22Rv1 (cell line): ENCODE measurements around the gene GNAI3.

Experiments used
- ZFX ChIP-seq: fragments of 450-650 bp; IDR thresholded peaks from 2 replicates; pipeline ENCODE4 v1.6.1; 2017; ENCODE audit warnings: antibody characterized with exemption, borderline replicate concordance
- TF ChIP-seq, protein P1 (sequence below): fragments of 450-650 bp; IDR thresholded peaks from 2 replicates; pipeline ENCODE4 v1.5.1; 2017; ENCODE audit warnings: mild to moderate bottlenecking

GRCh38 chr1:109659145-109659544, 110.7 kb downstream of the GNAI3 start:
- TF ChIP-seq, protein P1, sequence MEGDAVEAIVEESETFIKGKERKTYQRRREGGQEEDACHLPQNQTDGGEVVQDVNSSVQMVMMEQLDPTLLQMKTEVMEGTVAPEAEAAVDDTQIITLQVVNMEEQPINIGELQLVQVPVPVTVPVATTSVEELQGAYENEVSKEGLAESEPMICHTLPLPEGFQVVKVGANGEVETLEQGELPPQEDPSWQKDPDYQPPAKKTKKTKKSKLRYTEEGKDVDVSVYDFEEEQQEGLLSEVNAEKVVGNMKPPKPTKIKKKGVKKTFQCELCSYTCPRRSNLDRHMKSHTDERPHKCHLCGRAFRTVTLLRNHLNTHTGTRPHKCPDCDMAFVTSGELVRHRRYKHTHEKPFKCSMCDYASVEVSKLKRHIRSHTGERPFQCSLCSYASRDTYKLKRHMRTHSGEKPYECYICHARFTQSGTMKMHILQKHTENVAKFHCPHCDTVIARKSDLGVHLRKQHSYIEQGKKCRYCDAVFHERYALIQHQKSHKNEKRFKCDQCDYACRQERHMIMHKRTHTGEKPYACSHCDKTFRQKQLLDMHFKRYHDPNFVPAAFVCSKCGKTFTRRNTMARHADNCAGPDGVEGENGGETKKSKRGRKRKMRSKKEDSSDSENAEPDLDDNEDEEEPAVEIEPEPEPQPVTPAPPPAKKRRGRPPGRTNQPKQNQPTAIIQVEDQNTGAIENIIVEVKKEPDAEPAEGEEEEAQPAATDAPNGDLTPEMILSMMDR, result no peak
- no peak for TF ChIP-seq ZFX
